ENCODE data around the gene HYAL3. TPM values are rescaled to one million over a fixed set of nuclear protein-coding genes. Genes with fewer than 3 reads are reported as not detected.

The HYAL3 gene
- total and polyA plus RNA-seq, 2 of the 13 experiments (the other 11 are each of a cell fraction or from before 2014, with no cell fraction given): 5.5 to 10.4 TPM

GRCh38 chr3:50321336-50322114 is 22.3 kb upstream of the HYAL3 start (continued):
- no peak for TF ChIP-seq ZNF496 (CRISPR knock-in tag; IDR thresholded peaks at IDR 0.05; ENCODE audit: insufficient replicate concordance)
- TF ChIP-seq ZNF576 (CRISPR knock-in tag; IDR thresholded peaks at IDR 0.05): no peak
- TF ChIP-seq, protein P1, sequence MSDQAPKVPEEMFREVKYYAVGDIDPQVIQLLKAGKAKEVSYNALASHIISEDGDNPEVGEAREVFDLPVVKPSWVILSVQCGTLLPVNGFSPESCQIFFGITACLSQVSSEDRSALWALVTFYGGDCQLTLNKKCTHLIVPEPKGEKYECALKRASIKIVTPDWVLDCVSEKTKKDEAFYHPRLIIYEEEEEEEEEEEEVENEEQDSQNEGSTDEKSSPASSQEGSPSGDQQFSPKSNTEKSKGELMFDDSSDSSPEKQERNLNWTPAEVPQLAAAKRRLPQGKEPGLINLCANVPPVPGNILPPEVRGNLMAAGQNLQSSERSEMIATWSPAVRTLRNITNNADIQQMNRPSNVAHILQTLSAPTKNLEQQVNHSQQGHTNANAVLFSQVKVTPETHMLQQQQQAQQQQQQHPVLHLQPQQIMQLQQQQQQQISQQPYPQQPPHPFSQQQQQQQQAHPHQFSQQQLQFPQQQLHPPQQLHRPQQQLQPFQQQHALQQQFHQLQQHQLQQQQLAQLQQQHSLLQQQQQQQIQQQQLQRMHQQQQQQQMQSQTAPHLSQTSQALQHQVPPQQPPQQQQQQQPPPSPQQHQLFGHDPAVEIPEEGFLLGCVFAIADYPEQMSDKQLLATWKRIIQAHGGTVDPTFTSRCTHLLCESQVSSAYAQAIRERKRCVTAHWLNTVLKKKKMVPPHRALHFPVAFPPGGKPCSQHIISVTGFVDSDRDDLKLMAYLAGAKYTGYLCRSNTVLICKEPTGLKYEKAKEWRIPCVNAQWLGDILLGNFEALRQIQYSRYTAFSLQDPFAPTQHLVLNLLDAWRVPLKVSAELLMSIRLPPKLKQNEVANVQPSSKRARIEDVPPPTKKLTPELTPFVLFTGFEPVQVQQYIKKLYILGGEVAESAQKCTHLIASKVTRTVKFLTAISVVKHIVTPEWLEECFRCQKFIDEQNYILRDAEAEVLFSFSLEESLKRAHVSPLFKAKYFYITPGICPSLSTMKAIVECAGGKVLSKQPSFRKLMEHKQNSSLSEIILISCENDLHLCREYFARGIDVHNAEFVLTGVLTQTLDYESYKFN (CRISPR knock-in tag; conservative IDR thresholded peaks at IDR 0.05): peak; percentile 95
- no peak for TF ChIP-seq KDM1A (CRISPR knock-in tag; IDR thresholded peaks at IDR 0.05)
- TF ChIP-seq CBX2 (IDR thresholded peaks at IDR 0.05; ENCODE audit: low read depth, low read length): no peak
- TF ChIP-seq CBX2 (CRISPR knock-in tag; IDR thresholded peaks at IDR 0.05; ENCODE audit: low read depth): no peak
- no peak; the same call in 1 of the 2 replicates for TF ChIP-seq ARNTL (CRISPR knock-in tag; IDR thresholded peaks at IDR 0.05)
- no peak for TF ChIP-seq RFX1 (IDR thresholded peaks at IDR 0.05)
- TF ChIP-seq ZNF607 (CRISPR knock-in tag; IDR thresholded peaks at IDR 0.05; ENCODE audit: borderline replicate concordance): no peak
- no peak for TF ChIP-seq ZNF326 (CRISPR knock-in tag; IDR thresholded peaks at IDR 0.05; ENCODE audit: borderline replicate concordance)
- peak; percentile 44 for TF ChIP-seq ZNF350 (CRISPR knock-in tag; IDR thresholded peaks at IDR 0.05; ENCODE audit: borderline replicate concordance, low read depth)
- TF ChIP-seq POLR2AphosphoS2 (IDR thresholded peaks at IDR 0.05; ENCODE audit: low read depth, low read length): no peak
- TF ChIP-seq ZNF672 (CRISPR knock-in tag; IDR thresholded peaks at IDR 0.05): no peak
- TF ChIP-seq, protein P2, sequence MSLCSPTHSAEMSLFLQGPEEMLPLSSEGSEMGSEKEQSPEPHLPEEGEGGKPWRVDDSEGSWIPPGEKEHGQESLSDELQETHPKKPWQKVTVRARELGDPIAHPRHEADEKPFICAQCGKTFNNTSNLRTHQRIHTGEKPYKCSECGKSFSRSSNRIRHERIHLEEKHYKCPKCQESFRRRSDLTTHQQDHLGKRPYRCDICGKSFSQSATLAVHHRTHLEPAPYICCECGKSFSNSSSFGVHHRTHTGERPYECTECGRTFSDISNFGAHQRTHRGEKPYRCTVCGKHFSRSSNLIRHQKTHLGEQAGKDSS (CRISPR knock-in tag; IDR thresholded peaks at IDR 0.05; ENCODE audit: borderline replicate concordance, low read depth): no peak
- TF ChIP-seq ZNF232 (CRISPR knock-in tag; IDR thresholded peaks at IDR 0.05; ENCODE audit: borderline replicate concordance): peak; percentile 26; the same call in 1 of the 2 replicates
- TF ChIP-seq ZNF354B (CRISPR knock-in tag; IDR thresholded peaks at IDR 0.05): no peak
- TF ChIP-seq ZNF75D (CRISPR knock-in tag; IDR thresholded peaks at IDR 0.05; ENCODE audit: borderline replicate concordance): no peak
- TF ChIP-seq SRSF1 (optimal IDR thresholded peaks at IDR 0.05; ENCODE audit: low read depth, low read length): peak; percentile 21
- peak; percentile 7; the same call in 1 of the 2 replicates for TF ChIP-seq SALL2 (CRISPR knock-in tag; IDR thresholded peaks at IDR 0.05)
